ENCODE results near the gene MAPKAPK2. TPM values are rescaled to one million over a fixed set of nuclear protein-coding genes. Genes with fewer than 3 reads are reported as not detected.

MAPKAPK2 gene
- total and polyA plus RNA-seq, 10 donors, result 42.2 to 129 (median 94.2) TPM

- H3K27me3 ChIP-seq (replicated peaks in 1 of 7), result no peaks in the 10 kb centered on the region
- H3K27ac ChIP-seq, result no peak overlapping the region
- intact Hi-C loops (cut with DNase I; ENCODE audit: low total_unique reads), result no loop called here
- peaks cover 0 to 14% (median 9%) of the 10 kb centered on the region in 6 donors for H3K36me3 ChIP-seq
- H3K4me3 ChIP-seq, result no peak overlapping the region
- DNase-seq, result no peak
- H3K4me1 ChIP-seq, result peaks cover 0 to 4% (median 0%) of the 10 kb centered on the region in 6 donors
- H3K9me3 ChIP-seq, result no peaks in the 10 kb centered on the region
- no peak for TF ChIP-seq POLR2AphosphoS5 (IDR thresholded peaks at IDR 0.05)
- TF ChIP-seq POLR2A (IDR thresholded peaks at IDR 0.05), result no peak
- TF ChIP-seq CTCF (IDR thresholded peaks at IDR 0.05 in 8 of 11, conservative IDR thresholded peaks at IDR 0.05 in 3 of 11), result no peak
Measured at GRCh38 chr1:206647224-206647623, 37.5 kb upstream of the MAPKAPK2 start.

- no peak for DNase-seq
- H3K36me3 ChIP-seq, result peaks cover 0 to 14% (median 9%) of the 10 kb centered on the region in 6 donors
- peak overlapping the region in 1 of 8 donors; percentile 28 for H3K27ac ChIP-seq
- peaks cover 0 to 3% (median 0%) of the 10 kb centered on the region in 6 donors for H3K4me1 ChIP-seq
- 88 to 94% (median 90%) methylated on average over 5 of the region's 5 CpGs for WGBS, 5 donors
- TF ChIP-seq POLR2AphosphoS5 (IDR thresholded peaks at IDR 0.05) (no peak), POLR2A (IDR thresholded peaks at IDR 0.05) (no peak), CTCF (IDR thresholded peaks at IDR 0.05 in 8 of 11, conservative IDR thresholded peaks at IDR 0.05 in 3 of 11) (no peak)
- no peak overlapping the region for H3K4me3 ChIP-seq
- no peaks in the 10 kb centered on the region for H3K9me3 ChIP-seq
- intact Hi-C loops (cut with DNase I; ENCODE audit: low total_unique reads), result no loop called here
- no peaks in the 10 kb centered on the region for H3K27me3 ChIP-seq (replicated peaks in 1 of 7)
Measured at GRCh38 chr1:206649261-206649921, 35.3 kb upstream of the MAPKAPK2 start.

GRCh38 chr1:206651014-206651413 is 33.7 kb upstream of the MAPKAPK2 start:
- no peaks in the 10 kb centered on the region for H3K9me3 ChIP-seq
- H3K4me3 ChIP-seq, result no peak overlapping the region
- 88 to 98% (median 92%) methylated on average over 3 of the region's 3 CpGs for WGBS, 5 donors
- peaks cover 0 to 3% (median 0%) of the 10 kb centered on the region in 6 donors for H3K4me1 ChIP-seq
- H3K36me3 ChIP-seq, result peaks cover 0 to 14% (median 9%) of the 10 kb centered on the region in 6 donors
- DNase-seq, result no peak
- intact Hi-C loops (cut with DNase I; ENCODE audit: low total_unique reads), result no loop called here
- no peak overlapping the region for H3K27ac ChIP-seq
- no peak for TF ChIP-seq CTCF (IDR thresholded peaks at IDR 0.05 in 8 of 11, conservative IDR thresholded peaks at IDR 0.05 in 3 of 11)
- TF ChIP-seq POLR2AphosphoS5 (IDR thresholded peaks at IDR 0.05), result no peak
- no peak for TF ChIP-seq POLR2A (IDR thresholded peaks at IDR 0.05)
- H3K27me3 ChIP-seq (replicated peaks in 1 of 7), result no peaks in the 10 kb centered on the region

- intact Hi-C loops (cut with DNase I; ENCODE audit: low total_unique reads), result no loop called here
- WGBS, 5 donors, result 79 to 90% (median 85%) methylated on average over 5 of the region's 5 CpGs
- no peak overlapping the region for H3K27ac ChIP-seq
Measured at GRCh38 chr1:206651958-206652890, 32.5 kb upstream of the MAPKAPK2 start.

More at GRCh38 chr1:206651958-206652890, 32.5 kb upstream of the MAPKAPK2 start:
- Histone ChIP-seq H3K4me3 (no peak overlapping the region), H3K4me1 (peaks cover 0 to 3% (median 0%) of the 10 kb centered on the region in 6 donors), H3K36me3 (peaks cover 0 to 14% (median 9%) of the 10 kb centered on the region in 6 donors), H3K27me3 (replicated peaks in 1 of 7) (peaks cover 0 to 5% (median 0%) of the 10 kb centered on the region in 7 donors), H3K9me3 (no peaks in the 10 kb centered on the region)
- DNase-seq, result no peak
- TF ChIP-seq POLR2AphosphoS5 (IDR thresholded peaks at IDR 0.05) (no peak), POLR2A (IDR thresholded peaks at IDR 0.05) (no peak), CTCF (IDR thresholded peaks at IDR 0.05 in 8 of 11, conservative IDR thresholded peaks at IDR 0.05 in 3 of 11) (no peak)

All from spleen (tissue), 11 donors.